GM23338 (cell line): ENCODE data around the gene KRTAP10-5. TPM values are rescaled to one million over a fixed set of nuclear protein-coding genes. Genes with fewer than 3 reads are reported as not detected.

Source experiments
- EZH2 ChIP-seq: fragments of 200-600 bp; sonication (generic); IDR thresholded peaks from one replicate; pipeline ENCODE4 v1.8.0; 2017; ENCODE audit warnings: antibody characterized with exemption, mild to moderate bottlenecking, low read depth; ENCODE audit not compliant: unreplicated experiment
- NANOG ChIP-seq: IDR thresholded peaks from 2 replicates; pipeline ENCODE4 v1.6.1; 2016; ENCODE audit warnings: antibody characterized with exemption, borderline replicate concordance
- POLR2AphosphoS5 ChIP-seq: IDR thresholded peaks from 2 replicates; pipeline ENCODE4 v1.6.1; 2016; ENCODE audit warnings: antibody characterized with exemption, low read depth
- STAT1 ChIP-seq: IDR thresholded peaks from one replicate; pipeline ENCODE4 v1.6.1; 2016; ENCODE audit warnings: antibody characterized with exemption; ENCODE audit not compliant: unreplicated experiment
- polyA plus RNA-seq: library from polyadenylated mRNA; unstranded; fragments of >200 nt; fragmentation: Nextera tagmentation; extraction: Ambion mirVana; gene quantifications from 2 replicates; pipeline ENCODE4 v1.2.1, GENCODE V29; 2016
- total RNA-seq: library from RNA; depleted of rRNA; stranded (reverse); fragments of >200 nt; shearing (Covaris generic); gene quantifications from 2 replicates; pipeline ENCODE4 v1.2.3, GENCODE V29; 2014
- TF ChIP-seq, protein P1 (sequence below): fragments of 250-450 bp; sonication (Bioruptor Pico); IDR thresholded peaks from 2 replicates; pipeline ENCODE4 v1.5.0; 2020; ENCODE audit warnings: mild to moderate bottlenecking, moderate library complexity
- TF ChIP-seq, protein P2 (sequence below): IDR thresholded peaks from one replicate; pipeline ENCODE4 v1.6.1; 2018; ENCODE audit warnings: antibody characterized with exemption; ENCODE audit not compliant: unreplicated experiment

The KRTAP10-5 gene
- total and polyA plus RNA-seq, 2 experiments from 2014 or later, result not detected

DNA sequence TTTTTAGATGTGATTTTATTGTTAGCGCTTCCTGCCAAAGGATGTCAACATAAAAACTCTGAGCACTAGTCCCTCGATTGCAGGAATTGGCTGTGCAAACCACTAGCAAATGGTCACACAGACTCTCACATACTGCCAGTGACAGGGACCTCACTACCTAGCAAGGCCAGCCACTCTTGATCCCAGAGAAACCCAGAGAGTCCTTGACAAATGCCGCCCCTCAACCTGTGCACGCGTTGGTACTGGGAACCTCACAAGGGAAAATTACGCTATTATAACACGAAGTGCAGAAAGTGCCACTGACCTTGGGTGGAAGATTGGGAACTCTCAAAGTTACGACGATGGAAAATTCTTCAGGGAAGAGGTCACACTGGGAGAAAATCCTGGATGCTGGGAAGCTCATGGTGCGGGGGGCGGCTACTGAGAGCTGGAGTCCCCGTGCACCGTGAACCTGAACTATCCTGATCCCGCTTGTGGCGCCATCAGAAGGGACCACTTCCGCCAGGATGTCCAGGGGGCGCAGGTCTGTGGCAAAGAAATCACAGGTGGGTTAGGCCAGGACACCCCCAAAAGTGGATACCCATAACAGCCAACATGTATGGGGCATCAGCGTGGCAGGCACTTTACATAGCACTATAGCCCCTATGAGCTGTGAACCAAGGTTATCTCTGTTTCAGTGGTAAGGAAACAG, 12.8 kb downstream of the KRTAP10-5 start (continued):
- TF ChIP-seq, protein P1, sequence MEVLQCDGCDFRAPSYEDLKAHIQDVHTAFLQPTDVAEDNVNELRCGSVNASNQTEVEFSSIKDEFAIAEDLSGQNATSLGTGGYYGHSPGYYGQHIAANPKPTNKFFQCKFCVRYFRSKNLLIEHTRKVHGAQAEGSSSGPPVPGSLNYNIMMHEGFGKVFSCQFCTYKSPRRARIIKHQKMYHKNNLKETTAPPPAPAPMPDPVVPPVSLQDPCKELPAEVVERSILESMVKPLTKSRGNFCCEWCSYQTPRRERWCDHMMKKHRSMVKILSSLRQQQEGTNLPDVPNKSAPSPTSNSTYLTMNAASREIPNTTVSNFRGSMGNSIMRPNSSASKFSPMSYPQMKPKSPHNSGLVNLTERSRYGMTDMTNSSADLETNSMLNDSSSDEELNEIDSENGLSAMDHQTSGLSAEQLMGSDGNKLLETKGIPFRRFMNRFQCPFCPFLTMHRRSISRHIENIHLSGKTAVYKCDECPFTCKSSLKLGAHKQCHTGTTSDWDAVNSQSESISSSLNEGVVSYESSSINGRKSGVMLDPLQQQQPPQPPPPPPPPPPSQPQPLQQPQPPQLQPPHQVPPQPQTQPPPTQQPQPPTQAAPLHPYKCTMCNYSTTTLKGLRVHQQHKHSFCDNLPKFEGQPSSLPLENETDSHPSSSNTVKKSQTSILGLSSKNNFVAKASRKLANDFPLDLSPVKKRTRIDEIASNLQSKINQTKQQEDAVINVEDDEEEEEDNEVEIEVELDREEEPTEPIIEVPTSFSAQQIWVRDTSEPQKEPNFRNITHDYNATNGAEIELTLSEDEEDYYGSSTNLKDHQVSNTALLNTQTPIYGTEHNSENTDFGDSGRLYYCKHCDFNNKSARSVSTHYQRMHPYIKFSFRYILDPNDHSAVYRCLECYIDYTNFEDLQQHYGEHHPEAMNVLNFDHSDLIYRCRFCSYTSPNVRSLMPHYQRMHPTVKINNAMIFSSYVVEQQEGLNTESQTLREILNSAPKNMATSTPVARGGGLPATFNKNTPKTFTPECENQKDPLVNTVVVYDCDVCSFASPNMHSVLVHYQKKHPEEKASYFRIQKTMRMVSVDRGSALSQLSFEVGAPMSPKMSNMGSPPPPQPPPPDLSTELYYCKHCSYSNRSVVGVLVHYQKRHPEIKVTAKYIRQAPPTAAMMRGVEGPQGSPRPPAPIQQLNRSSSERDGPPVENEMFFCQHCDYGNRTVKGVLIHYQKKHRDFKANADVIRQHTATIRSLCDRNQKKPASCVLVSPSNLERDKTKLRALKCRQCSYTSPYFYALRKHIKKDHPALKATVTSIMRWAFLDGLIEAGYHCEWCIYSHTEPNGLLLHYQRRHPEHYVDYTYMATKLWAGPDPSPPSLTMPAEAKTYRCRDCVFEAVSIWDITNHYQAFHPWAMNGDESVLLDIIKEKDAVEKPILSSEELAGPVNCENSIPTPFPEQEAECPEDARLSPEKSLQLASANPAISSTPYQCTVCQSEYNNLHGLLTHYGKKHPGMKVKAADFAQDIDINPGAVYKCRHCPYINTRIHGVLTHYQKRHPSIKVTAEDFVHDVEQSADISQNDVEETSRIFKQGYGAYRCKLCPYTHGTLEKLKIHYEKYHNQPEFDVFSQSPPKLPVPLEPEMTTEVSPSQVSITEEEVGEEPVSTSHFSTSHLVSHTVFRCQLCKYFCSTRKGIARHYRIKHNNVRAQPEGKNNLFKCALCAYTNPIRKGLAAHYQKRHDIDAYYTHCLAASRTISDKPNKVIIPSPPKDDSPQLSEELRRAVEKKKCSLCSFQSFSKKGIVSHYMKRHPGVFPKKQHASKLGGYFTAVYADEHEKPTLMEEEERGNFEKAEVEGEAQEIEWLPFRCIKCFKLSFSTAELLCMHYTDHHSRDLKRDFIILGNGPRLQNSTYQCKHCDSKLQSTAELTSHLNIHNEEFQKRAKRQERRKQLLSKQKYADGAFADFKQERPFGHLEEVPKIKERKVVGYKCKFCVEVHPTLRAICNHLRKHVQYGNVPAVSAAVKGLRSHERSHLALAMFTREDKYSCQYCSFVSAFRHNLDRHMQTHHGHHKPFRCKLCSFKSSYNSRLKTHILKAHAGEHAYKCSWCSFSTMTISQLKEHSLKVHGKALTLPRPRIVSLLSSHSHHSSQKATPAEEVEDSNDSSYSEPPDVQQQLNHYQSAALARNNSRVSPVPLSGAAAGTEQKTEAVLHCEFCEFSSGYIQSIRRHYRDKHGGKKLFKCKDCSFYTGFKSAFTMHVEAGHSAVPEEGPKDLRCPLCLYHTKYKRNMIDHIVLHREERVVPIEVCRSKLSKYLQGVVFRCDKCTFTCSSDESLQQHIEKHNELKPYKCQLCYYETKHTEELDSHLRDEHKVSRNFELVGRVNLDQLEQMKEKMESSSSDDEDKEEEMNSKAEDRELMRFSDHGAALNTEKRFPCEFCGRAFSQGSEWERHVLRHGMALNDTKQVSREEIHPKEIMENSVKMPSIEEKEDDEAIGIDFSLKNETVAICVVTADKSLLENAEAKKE, result no peak
- TF ChIP-seq, protein P2, sequence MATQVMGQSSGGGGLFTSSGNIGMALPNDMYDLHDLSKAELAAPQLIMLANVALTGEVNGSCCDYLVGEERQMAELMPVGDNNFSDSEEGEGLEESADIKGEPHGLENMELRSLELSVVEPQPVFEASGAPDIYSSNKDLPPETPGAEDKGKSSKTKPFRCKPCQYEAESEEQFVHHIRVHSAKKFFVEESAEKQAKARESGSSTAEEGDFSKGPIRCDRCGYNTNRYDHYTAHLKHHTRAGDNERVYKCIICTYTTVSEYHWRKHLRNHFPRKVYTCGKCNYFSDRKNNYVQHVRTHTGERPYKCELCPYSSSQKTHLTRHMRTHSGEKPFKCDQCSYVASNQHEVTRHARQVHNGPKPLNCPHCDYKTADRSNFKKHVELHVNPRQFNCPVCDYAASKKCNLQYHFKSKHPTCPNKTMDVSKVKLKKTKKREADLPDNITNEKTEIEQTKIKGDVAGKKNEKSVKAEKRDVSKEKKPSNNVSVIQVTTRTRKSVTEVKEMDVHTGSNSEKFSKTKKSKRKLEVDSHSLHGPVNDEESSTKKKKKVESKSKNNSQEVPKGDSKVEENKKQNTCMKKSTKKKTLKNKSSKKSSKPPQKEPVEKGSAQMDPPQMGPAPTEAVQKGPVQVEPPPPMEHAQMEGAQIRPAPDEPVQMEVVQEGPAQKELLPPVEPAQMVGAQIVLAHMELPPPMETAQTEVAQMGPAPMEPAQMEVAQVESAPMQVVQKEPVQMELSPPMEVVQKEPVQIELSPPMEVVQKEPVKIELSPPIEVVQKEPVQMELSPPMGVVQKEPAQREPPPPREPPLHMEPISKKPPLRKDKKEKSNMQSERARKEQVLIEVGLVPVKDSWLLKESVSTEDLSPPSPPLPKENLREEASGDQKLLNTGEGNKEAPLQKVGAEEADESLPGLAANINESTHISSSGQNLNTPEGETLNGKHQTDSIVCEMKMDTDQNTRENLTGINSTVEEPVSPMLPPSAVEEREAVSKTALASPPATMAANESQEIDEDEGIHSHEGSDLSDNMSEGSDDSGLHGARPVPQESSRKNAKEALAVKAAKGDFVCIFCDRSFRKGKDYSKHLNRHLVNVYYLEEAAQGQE, result no peak
- TF ChIP-seq NANOG, result no peak
- no peak for TF ChIP-seq POLR2AphosphoS5
- no peak for TF ChIP-seq STAT1
- no peak for TF ChIP-seq EZH2
